Stimulated activated CD4-positive, alpha-beta T cell treated with anti-CD3 and anti-CD28 coated beads, Interleukin-2, amount 100 ng/mL, for 48 hours (primary cell): Measurements from ENCODE around the gene HBB.

Source experiments
- DNase-seq, 2 donors: peaks; one replicate each; pipeline ENCODE4 v3.0.0-alpha.2; 2020

The HBB gene

DNA sequence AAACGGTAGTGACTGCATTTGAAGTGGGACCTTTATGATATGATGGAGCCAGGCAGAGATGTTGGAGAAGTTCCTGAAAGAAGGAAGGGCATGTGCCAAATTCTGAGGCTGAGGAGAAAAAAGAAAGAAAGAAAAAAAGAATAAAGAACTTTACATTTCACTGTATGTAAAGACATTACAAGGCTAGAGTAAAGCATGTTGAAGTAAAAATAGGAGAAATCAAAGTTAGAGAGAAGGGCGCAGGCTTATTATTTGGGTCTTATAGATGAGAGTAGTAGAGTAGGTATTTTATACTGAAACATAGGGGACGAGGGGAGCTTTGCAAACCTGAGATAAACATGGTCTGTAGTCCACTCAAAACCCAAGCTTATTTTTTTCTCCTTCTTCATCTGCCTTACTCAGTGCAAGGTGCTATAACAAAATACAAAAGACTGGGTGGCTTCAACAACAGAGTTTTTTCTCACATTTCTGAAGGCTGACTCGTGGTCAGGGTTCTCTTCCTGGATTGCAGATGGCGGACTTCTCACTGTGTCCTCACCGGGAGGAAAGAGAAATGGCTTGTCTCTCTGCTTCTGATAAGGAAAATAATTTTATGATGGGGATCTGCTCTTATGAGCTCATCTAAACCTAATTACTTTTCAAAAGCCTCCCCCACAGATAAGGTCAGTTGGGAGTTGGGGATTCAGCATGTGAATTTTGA is 20.1 kb upstream of the HBB start:
- DNase-seq = no peak

GRCh38 chr11:5245155-5245554 is 18.3 kb upstream of the HBB start:
- no peak for DNase-seq

DNA sequence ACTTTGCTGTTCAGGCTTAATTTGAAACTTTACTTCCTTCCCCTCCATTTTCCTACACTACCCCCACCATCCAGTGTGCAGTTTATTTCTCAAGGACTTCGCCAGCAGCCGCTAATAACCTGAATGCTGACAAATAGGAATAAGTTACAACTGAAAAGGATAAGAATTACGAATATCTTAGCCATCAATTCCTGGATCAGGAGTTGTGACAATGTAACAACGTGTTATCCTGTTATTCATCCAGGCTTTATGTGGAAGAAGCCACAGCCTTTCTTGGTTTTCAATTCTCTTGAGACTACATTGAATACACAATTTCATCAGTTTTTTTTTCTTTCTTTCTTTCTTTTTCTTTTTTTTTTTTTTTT is 16.9 kb upstream of the HBB start:
- DNase-seq = no peak

GRCh38 chr11:5242933-5243815 is 16.3 kb upstream of the HBB start:
- no peak for DNase-seq

DNA sequence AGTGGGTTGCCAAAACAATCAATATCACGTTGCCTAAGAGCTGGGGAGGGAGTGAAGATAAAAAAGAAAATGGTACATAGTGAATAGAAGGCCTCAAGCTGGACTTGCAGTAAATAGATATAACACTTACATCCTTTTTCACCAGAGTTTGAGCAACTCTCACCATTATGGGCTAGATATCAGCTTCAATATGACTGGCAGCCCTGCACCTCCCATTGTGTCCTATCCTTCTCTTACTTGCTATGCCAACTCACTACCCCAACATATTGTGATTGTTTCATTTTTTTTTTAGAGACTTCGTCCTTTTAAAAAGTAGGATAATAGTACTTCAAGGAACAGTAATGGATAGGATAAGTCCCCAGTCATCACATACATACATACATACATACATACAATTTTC is 15.3 kb upstream of the HBB start:
- DNase-seq = no peak

DNA sequence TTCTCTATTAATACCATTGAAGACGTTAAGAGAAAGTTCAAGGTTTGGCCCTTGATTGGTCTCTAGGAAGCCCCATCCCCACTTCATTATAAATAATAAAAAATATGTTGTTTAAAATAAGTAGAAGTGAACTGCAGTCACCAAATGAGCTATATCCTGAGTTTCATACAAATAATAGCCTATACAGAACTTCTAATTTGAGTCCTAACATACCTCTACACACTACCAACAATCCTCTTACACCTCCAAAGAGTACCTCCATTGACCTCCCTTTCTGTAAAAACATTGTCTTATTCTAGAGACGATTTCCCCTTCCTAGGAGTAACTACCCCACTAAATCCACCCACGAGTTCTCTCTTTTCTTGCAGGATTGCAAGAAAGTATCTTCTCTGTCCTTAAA is 14.6 kb upstream of the HBB start:
- no peak for DNase-seq

DNA sequence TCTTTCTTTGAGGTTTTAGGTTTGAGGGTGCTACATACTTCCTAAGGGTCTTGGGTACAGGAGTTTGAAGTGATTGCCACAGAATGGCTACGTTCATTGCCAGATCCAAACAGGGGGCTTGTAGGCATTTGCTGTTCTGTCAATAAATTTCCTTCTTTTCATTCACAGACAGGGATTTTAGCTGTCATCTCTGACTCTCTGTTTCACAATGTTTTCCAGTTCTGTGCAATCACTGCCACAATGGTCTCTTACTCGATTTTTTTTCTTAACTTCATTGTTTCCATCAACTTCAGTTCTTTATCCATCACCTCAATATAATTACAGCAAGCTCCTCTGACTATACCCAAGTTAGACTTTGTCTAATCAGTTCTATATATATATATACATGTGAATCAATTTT is 13.6 kb upstream of the HBB start:
- DNase-seq = no peak

DNA sequence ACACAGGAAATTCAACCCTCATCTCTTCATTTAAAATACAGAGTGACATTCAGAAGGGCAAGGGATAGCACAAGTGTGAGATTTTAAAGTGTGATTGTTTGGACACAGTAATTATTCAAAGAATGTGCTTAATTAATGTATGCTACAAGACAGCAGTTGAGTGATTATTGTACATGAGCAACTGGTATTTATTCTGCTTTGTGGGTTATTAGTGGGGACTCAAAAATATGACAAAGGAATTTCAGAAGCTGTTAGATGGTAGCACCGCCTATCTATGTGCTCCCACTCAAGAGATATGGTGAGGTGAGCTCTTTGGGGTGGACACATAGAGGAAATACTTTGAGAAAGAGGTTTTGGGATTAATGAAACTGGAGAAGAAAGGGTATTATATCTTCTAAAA is 13.2 kb upstream of the HBB start:
- DNase-seq = no peak

GRCh38 chr11:5239046-5239445 is 12.2 kb upstream of the HBB start:
- no peak for DNase-seq

DNA sequence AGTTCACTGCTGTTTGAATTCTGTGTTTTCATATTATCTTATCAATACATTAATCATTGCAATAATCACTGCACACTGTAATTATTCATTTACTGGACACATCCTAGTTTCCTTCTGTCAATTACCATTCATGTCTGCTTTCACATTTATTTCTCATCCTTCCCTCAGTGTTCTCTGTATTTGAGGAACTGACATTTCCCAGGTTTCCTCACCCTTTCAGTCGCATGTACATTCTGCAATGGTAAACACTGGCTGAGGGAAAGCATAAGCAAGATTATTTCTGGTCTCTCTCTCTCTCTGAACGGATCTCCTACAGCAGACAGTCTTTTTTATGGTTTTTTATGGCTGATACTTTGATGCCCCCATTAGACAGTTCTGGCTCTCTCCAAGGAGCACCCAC is 11.6 kb upstream of the HBB start:
- no peak for DNase-seq

GRCh38 chr11:5237420-5237819 is 10.5 kb upstream of the HBB start:
- DNase-seq = no peak

DNA sequence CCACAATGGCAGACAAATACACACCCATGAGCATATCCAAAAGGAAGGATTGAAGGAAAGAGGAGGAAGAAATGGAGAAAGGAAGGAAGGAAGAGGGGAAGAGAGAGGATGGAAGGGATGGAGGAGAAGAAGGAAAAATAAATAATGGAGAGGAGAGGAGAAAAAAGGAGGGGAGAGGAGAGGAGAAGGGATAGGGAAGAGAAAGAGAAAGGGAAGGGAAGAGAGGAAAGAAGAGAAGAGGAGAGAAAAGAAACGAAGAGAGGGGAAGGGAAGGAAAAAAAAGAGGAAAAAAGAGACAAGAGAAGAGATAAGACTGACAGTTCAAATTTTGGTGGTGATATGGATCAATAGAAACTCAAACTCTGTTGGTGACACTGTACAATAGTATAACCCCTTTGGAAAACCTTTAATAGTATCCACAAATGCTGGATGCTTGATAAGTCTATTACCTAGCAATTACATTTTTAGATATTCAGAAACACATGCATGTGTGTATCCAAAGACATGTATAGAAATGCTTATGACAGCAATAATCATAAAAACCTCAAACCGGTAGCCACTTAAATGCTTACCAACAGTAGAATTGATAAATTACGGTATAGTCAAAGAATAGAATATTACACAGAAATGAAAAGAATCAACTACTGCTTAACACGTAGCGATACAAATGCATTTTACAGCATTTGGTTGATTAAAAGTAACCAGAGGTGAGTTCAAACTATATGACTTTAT is 8.7 kb upstream of the HBB start:
- no peak for DNase-seq

DNA sequence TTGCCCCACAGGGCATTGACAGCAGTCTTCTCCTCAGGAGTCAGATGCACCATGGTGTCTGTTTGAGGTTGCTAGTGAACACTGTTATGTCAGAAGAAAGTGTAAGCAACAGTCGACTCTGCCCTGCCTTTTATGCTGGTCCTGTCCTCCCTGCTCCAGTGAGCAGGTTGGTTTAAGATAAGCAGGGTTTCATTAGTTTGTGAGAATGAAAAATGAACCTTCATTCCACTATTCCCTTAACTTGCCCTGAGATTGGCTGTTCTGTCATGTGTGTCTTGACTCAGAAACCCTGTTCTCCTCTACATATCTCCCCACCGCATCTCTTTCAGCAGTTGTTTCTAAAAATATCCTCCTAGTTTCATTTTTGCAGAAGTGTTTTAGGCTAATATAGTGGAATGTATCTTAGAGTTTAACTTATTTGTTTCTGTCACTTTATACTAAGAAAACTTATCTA is 7.5 kb upstream of the HBB start, which contains the start of gene HBD:
HBD (minus strand) TSS at position 103 of the 454 bp plus-strand sequence; CDS start at position 53, 50 bp downstream.
- no peak for DNase-seq

DNA sequence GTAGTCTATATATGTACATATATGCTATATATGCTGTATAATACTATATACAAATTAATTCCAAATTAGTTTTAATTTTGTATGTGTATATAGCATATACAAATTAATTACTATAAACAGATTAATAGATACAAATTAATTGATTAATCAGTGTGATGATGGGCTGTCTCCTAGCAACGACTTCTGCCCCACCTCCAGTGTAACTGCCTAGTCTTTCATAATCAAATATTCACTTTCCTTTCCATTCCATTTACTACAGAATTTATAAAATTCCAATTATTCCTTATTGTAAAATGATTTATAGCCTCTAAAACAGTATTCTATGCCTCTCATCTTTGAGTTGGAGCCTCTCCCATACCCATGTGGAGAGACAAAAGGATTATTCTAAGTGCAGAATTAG is 6.4 kb upstream of the HBB start:
- DNase-seq = no peak

- DNase-seq = no peak
Observed at GRCh38 chr11:5232821-5233220, 6.0 kb upstream of the HBB start.

- no peak for DNase-seq
Observed at GRCh38 chr11:5232176-5232575, 5.3 kb upstream of the HBB start.

DNA sequence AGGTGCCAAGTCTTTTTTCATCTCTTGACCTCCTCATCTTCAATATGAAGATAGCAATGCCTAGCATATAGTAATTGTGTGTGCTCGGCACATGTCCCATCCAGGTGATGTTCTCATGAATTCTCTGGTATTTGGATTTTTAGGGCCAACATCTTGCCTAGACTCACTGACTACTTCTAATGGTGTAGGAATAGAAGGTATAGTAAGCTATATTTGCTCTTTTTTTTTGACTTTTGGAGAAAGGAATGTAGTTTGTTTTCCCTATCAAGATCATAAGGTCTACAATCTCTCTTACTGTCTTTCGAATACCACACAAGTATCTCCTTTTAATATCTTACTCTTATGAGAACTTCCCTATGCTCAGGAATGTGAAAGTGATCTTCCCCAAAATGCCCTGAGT is 4.2 kb upstream of the HBB start:
- DNase-seq = no peak

DNA sequence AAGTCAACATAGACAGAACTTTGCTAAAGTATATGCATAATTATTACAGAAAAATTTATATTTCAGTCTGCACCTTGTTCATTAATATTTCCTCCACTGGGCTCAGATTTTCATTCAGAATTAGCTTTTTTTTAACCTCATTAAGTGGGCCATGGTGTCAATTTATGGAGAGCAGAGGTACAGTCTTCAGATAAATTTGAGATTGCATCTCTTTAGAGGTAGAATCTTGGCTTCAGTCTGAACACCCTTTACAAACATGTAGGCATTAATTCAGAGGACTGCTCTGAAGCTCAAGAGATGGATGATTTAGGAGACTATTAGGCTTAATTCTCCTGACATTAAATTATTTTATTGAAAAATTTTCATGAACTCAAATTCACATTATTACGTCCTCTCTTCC is 3.4 kb upstream of the HBB start:
- DNase-seq = no peak

DNA sequence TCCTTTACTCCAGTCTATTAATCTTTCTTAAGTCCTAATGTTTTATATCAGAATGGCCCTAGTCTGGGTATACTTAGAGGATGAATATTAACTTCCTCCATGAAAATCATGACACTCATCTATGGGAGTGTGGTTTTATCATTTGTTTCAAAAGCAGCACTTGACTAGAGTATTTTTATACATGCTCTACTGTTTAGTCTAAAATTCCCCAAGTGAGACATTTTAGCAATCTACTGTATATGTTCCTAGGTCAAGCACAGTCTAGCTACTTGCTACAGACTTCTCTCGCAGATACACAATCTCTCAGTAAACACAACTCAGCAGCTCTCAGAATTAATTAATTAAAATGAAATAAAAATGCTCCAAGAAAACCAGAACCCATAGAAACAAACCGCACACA is 2.9 kb upstream of the HBB start:
- DNase-seq = no peak

- DNase-seq = no peak
Observed at GRCh38 chr11:5229356-5229755, 2.5 kb upstream of the HBB start.

- DNase-seq = no peak
Observed at GRCh38 chr11:5228124-5228523, 1.3 kb upstream of the HBB start.

DNA sequence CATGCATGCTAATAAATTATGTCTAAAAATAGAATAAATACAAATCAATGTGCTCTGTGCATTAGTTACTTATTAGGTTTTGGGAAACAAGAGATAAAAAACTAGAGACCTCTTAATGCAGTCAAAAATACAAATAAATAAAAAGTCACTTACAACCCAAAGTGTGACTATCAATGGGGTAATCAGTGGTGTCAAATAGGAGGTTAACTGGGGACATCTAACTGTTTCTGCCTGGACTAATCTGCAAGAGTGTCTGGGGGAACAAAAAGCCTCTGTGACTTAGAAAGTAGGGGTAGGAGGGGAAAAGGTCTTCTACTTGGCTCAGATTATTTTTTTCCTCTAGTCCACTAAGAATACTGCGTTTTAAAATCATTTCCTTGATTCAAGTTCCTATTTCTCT is 810 bp upstream of the HBB start:
- no peak for DNase-seq

DNA sequence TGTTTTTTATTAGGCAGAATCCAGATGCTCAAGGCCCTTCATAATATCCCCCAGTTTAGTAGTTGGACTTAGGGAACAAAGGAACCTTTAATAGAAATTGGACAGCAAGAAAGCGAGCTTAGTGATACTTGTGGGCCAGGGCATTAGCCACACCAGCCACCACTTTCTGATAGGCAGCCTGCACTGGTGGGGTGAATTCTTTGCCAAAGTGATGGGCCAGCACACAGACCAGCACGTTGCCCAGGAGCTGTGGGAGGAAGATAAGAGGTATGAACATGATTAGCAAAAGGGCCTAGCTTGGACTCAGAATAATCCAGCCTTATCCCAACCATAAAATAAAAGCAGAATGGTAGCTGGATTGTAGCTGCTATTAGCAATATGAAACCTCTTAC is 1.4 kb downstream of the HBB start:
- DNase-seq = no peak
